PC-9 (cell line): Measurements from ENCODE around the gene CKMT2. TPM values are rescaled to one million over a fixed set of nuclear protein-coding genes. Genes with fewer than 3 reads are reported as not detected.

Experiments used
- BruUV-seq: library from RNA; stranded (reverse); fragments of 400-500 nt; replicated peaks from 2 replicates; lab custom pipeline; 2021; lab: Mats Ljungman, UMichigan
- CTCF ChIA-PET: fragments of 300-600 bp; sonication (Branson Sonifier 250); formaldehyde crosslinking; loops from one replicate; lab custom pipeline; 2022; ENCODE audit warnings: antibody characterized with exemption; lab: Charles Lee
- POLR2A ChIA-PET: fragments of 300-600 bp; sonication (Branson Sonifier 250); formaldehyde crosslinking; loops from one replicate; lab custom pipeline; 2022; ENCODE audit warnings: antibody characterized with exemption; ENCODE audit not compliant: unreplicated experiment; lab: Charles Lee
- DNase-seq, 2 experiments: peaks; one replicate each; pipeline versions ENCODE4 v3.0.0 to v3.0.0-alpha.2; 2015 to 2022; ENCODE audit warnings: mixed read lengths in 1 of 2
- H2AFZ ChIP-seq: fragments of 200-600 bp; sonication (generic); 2 replicates; pipeline ENCODE4 v1.8.1; 2017; ENCODE audit warnings: antibody characterized with exemption
- H3F3A ChIP-seq: fragments of 200-600 bp; sonication (generic); 2 replicates; pipeline ENCODE4 v1.8.1; 2017; ENCODE audit warnings: antibody characterized with exemption, mild to moderate bottlenecking, low read depth; ENCODE audit not compliant: insufficient read depth
- H3K27ac ChIP-seq: fragments of 200-600 bp; sonication (generic); 2 replicates; pipeline ENCODE4 v1.6.1; 2016; ENCODE audit warnings: mixed run types
- H3K27me3 ChIP-seq: fragments of 200-600 bp; sonication (generic); 2 replicates; pipeline ENCODE4 v1.6.1; 2016; ENCODE audit warnings: low read depth, mixed run types; ENCODE audit not compliant: insufficient read depth
- H3K36me3 ChIP-seq: fragments of 200-600 bp; sonication (generic); 2 replicates; pipeline ENCODE4 v1.6.1; 2016; ENCODE audit warnings: low read depth, mixed run types
- H3K4me1 ChIP-seq: fragments of 200-600 bp; sonication (generic); replicated peaks from 2 replicates; pipeline ENCODE4 v1.6.1; 2016; ENCODE audit warnings: mixed run types; ENCODE audit not compliant: insufficient read depth
- H3K4me2 ChIP-seq: fragments of 200-600 bp; sonication (generic); 2 replicates; pipeline ENCODE4 v1.6.1; 2017; ENCODE audit warnings: mixed run types
- H3K4me3 ChIP-seq: fragments of 200-600 bp; sonication (generic); 2 replicates; pipeline ENCODE4 v1.6.1; 2016; ENCODE audit warnings: mixed run types
- H3K79me2 ChIP-seq: fragments of 200-600 bp; sonication (generic); 2 replicates; pipeline ENCODE4 v1.6.1; 2017; ENCODE audit warnings: low read depth, mixed run types
- H3K9me2 ChIP-seq: fragments of 200-600 bp; sonication (generic); 2 replicates; pipeline ENCODE4 v1.8.1; 2017; ENCODE audit warnings: mild to moderate bottlenecking; ENCODE audit not compliant: insufficient read depth
- H3K9me3 ChIP-seq: fragments of 200-600 bp; sonication (generic); 2 replicates; pipeline ENCODE4 v1.8.1; 2016; ENCODE audit warnings: low read depth; ENCODE audit not compliant: insufficient read depth
- H4K20me1 ChIP-seq: fragments of 200-600 bp; sonication (generic); 2 replicates; pipeline ENCODE4 v1.8.1; 2017; ENCODE audit not compliant: insufficient read depth
- EZH2 ChIP-seq: fragments of 200-600 bp; sonication (generic); IDR thresholded peaks from 2 replicates; pipeline ENCODE4 v1.8.0; 2017; ENCODE audit warnings: antibody characterized with exemption, low read depth
- intact Hi-C: fragments of 100-400 bp; cut with micrococcal nuclease; formaldehyde crosslinking; loops from one replicate; pipeline ENCODE4 v1.10.0; 2022; ENCODE audit not compliant: unreplicated experiment
- total RNA-seq: library from RNA; stranded (reverse); gene quantifications from 2 replicates; pipeline ENCODE4 v1.2.3, GENCODE V29; 2021
- TF ChIP-seq, protein P1 (sequence below): fragments of 200-600 bp; sonication (generic); conservative IDR thresholded peaks from 2 replicates; pipeline ENCODE4 v1.6.1; 2017; ENCODE audit warnings: mixed run types, antibody characterized with exemption, mild to moderate bottlenecking, moderate library complexity

The CKMT2 gene
- total RNA-seq, 1 experiment from 2014 or later: not detected

DNA sequence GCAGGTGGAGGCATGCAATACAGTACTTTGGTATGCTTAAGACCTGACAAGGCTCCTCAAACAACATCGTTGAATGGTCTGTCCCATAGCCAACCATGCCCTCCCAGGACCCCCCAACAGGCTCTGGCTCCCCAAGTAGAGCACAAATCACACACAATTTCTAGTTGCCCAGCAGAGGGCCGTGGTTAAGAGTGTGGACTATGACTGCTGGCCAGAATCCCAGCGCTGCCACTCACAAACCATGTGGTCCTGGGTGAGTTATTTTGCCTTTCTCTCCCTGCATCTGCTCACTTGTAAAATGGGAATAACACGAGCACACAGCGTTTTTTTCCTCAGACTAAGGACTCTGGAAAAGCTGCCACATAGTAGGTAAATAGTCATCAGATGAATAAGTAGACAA is 6.5 kb downstream of the CKMT2 start:
- Histone ChIP-seq H3K79me2 (no peaks in the 10 kb centered on the region), H3K4me1 (no peaks in the 10 kb centered on the region), H3F3A (no peaks in the 10 kb centered on the region), H3K27me3 (no peaks in the 10 kb centered on the region), H3K9me3 (no peaks in the 10 kb centered on the region), H3K4me2 (no peak overlapping the region), H2AFZ (no peak overlapping the region), H4K20me1 (no peaks in the 10 kb centered on the region), H3K9me2 (no peaks in the 10 kb centered on the region), H3K4me3 (no peak overlapping the region), H3K36me3 (no peaks in the 10 kb centered on the region), H3K27ac (no peak overlapping the region)
- ChIA-PET CTCF (no interaction called here), POLR2A (no interaction called here)
- no TSS peak for BruUV-seq
- intact Hi-C loops: no loop called here
- TF ChIP-seq EZH2: no peak
- TF ChIP-seq, protein P1, sequence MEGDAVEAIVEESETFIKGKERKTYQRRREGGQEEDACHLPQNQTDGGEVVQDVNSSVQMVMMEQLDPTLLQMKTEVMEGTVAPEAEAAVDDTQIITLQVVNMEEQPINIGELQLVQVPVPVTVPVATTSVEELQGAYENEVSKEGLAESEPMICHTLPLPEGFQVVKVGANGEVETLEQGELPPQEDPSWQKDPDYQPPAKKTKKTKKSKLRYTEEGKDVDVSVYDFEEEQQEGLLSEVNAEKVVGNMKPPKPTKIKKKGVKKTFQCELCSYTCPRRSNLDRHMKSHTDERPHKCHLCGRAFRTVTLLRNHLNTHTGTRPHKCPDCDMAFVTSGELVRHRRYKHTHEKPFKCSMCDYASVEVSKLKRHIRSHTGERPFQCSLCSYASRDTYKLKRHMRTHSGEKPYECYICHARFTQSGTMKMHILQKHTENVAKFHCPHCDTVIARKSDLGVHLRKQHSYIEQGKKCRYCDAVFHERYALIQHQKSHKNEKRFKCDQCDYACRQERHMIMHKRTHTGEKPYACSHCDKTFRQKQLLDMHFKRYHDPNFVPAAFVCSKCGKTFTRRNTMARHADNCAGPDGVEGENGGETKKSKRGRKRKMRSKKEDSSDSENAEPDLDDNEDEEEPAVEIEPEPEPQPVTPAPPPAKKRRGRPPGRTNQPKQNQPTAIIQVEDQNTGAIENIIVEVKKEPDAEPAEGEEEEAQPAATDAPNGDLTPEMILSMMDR: no peak
- DNase-seq: no peak

DNA sequence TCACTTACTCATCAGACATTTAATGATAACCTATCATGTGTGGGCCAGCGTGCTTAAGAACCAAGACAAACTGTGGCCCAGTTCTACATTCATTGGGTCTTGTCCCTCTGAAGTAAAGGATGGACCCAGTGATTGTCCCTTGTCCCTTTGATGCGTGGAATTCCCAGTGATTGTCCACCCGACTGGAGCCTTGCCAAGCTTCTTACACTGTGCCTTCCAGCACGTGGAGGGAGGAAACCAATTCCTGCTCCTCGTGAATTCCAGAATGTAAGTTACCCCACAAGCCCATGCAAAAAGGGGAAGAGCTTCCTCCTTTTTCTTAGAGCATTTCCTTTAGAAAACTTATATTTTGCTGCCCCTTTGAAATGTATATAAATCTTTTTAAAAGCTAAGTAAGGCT is 7.9 kb downstream of the CKMT2 start:
- Histone ChIP-seq H4K20me1 (no peaks in the 10 kb centered on the region), H3K27ac (no peak overlapping the region), H3F3A (no peaks in the 10 kb centered on the region), H3K9me3 (no peaks in the 10 kb centered on the region), H3K27me3 (no peaks in the 10 kb centered on the region), H3K4me1 (no peaks in the 10 kb centered on the region), H3K4me3 (no peak overlapping the region), H3K4me2 (no peak overlapping the region), H3K79me2 (no peaks in the 10 kb centered on the region), H3K36me3 (no peaks in the 10 kb centered on the region), H3K9me2 (no peaks in the 10 kb centered on the region), H2AFZ (no peak overlapping the region)
- intact Hi-C loops: no loop called here
- ChIA-PET CTCF (no interaction called here), POLR2A (no interaction called here)
- no peak for DNase-seq
- no peak for TF ChIP-seq EZH2
- TF ChIP-seq, protein P1: no peak
- no TSS peak for BruUV-seq

DNA sequence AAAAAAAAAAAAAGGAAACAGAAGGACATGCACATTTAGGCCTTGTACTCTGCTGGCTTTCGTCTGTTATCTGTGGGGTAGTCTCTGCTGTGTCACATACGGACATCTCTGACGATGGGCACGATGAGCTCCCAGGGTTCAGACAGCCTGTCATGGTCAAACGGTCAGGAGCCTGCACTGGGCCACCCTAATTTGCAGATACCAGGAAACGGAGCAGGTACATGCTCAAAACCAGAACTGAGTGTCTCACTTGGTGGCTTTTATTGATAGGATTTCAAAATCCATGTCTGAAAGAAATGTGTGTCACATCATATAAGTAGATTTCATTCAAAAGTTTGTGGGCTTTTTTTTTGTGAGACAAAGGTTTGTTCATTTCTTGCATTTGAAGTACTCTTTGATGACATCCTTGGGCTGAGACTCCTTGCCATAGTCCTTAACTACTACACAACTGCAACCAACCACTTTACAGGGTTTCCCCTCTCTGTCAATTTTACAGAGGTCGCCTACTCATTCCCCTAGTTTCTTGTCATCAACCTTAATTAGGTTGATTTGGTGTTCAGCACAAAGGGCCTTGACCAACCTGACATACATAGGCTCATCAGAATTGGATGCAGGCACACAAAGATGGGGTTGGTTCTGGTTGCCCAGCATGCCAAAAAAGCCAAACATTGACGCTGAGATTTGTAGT is 9.0 kb downstream of the CKMT2 start:
- DNase-seq: no peak
- BruUV-seq: no TSS peak
- Histone ChIP-seq H3K27ac (no peak overlapping the region), H3K36me3 (no peaks in the 10 kb centered on the region), H3K4me1 (peaks cover under 1% of the 10 kb centered on the region), H2AFZ (no peak overlapping the region), H3F3A (no peaks in the 10 kb centered on the region), H4K20me1 (no peaks in the 10 kb centered on the region), H3K9me3 (no peaks in the 10 kb centered on the region), H3K4me2 (no peak overlapping the region), H3K79me2 (no peaks in the 10 kb centered on the region), H3K4me3 (no peak overlapping the region), H3K9me2 (no peaks in the 10 kb centered on the region), H3K27me3 (no peaks in the 10 kb centered on the region)
- CTCF ChIA-PET: interaction anchor here (0.6 kb wide), 1 partner anchor 880 kb away, joined by 6 read pairs; no protein-coding TSS in a partner anchor
- intact Hi-C loops: no loop called here
- TF ChIP-seq EZH2: no peak
- TF ChIP-seq, protein P1: no peak
- POLR2A ChIA-PET: no interaction called here
